ENCODE results near the gene APOO. TPM values are rescaled to one million over a fixed set of nuclear protein-coding genes. Genes with fewer than 3 reads are reported as not detected.
A peak's percentile ranks its signal among the peaks of the same experiment; 100 is the strongest.

APOO gene
- polyA plus RNA-seq, 1 donor from 2014 or later: 42.5 TPM

- no peak overlapping the region for H3K27ac ChIP-seq (ENCODE audit: low read length)
- no peaks in the 10 kb centered on the region for H3K79me2 ChIP-seq (replicated peaks; ENCODE audit: insufficient read depth, low read length)
- no peaks in the 10 kb centered on the region for H3K9me3 ChIP-seq (ENCODE audit: low read length)
- H2AFZ ChIP-seq (ENCODE audit: low read depth, low read length): no peak overlapping the region
- TF ChIP-seq MXI1 (conservative IDR thresholded peaks at IDR 0.05; ENCODE audit: poor library complexity, severe bottlenecking): no peak
- no peak for TF ChIP-seq CTCF (IDR thresholded peaks at IDR 0.05; ENCODE audit: poor library complexity, severe bottlenecking)
- TF ChIP-seq REST (IDR thresholded peaks at IDR 0.05; ENCODE audit: borderline replicate concordance): no peak
- TF ChIP-seq TAF1 (IDR thresholded peaks at IDR 0.05; ENCODE audit: low read depth): no peak
- TF ChIP-seq POLR2AphosphoS5 (IDR thresholded peaks at IDR 0.05): no peak
- H4K20me1 ChIP-seq (ENCODE audit: insufficient read depth): no peaks in the 10 kb centered on the region
- no peaks in the 10 kb centered on the region for H3K27me3 ChIP-seq (ENCODE audit: insufficient read depth, low read depth, low read length)
- H3F3A ChIP-seq (ENCODE audit: insufficient read depth, low read length, poor library complexity, severe bottlenecking): no peaks in the 10 kb centered on the region
- H3K4me3 ChIP-seq (ENCODE audit: low read length): no peak overlapping the region
- no peak overlapping the region for H3K9ac ChIP-seq (ENCODE audit: low read length)
- H3K4me2 ChIP-seq (ENCODE audit: low read length): no peak overlapping the region
- H3K9me2 ChIP-seq (ENCODE audit: insufficient read depth, low read length): no peaks in the 10 kb centered on the region
- no peaks in the 10 kb centered on the region for H3K36me3 ChIP-seq (ENCODE audit: insufficient read depth, low read length)
Observed at GRCh38 chrX:23911126-23911835, 3.5 kb upstream of the APOO start.

- Histone ChIP-seq H3K9me2 (ENCODE audit: insufficient read depth, low read length) (no peaks in the 10 kb centered on the region), H3K4me3 (ENCODE audit: low read length) (peak overlapping the region; percentile 77), H3K36me3 (ENCODE audit: insufficient read depth, low read length) (no peaks in the 10 kb centered on the region), H2AFZ (ENCODE audit: low read depth, low read length) (no peak overlapping the region), H3K9me3 (ENCODE audit: low read length) (no peaks in the 10 kb centered on the region), H4K20me1 (ENCODE audit: insufficient read depth) (no peaks in the 10 kb centered on the region), H3K79me2 (replicated peaks; ENCODE audit: insufficient read depth, low read length) (no peaks in the 10 kb centered on the region), H3K4me2 (ENCODE audit: low read length) (no peak overlapping the region), H3K27ac (ENCODE audit: low read length) (peak overlapping the region; percentile 75), H3F3A (ENCODE audit: insufficient read depth, low read length, poor library complexity, severe bottlenecking) (no peaks in the 10 kb centered on the region), H3K9ac (ENCODE audit: low read length) (peak overlapping the region; percentile 51), H3K27me3 (ENCODE audit: insufficient read depth, low read depth, low read length) (no peaks in the 10 kb centered on the region)
- TF ChIP-seq CTCF (IDR thresholded peaks at IDR 0.05; ENCODE audit: poor library complexity, severe bottlenecking) (no peak), MXI1 (conservative IDR thresholded peaks at IDR 0.05; ENCODE audit: poor library complexity, severe bottlenecking) (no peak), EP300 (conservative IDR thresholded peaks at IDR 0.05; ENCODE audit: poor library complexity, severe bottlenecking) (no peak), TAF1 (IDR thresholded peaks at IDR 0.05; ENCODE audit: low read depth) (no peak), RAD21 (conservative IDR thresholded peaks at IDR 0.05) (no peak), REST (IDR thresholded peaks at IDR 0.05; ENCODE audit: borderline replicate concordance) (no peak), SMC3 (conservative IDR thresholded peaks at IDR 0.05; ENCODE audit: poor library complexity) (no peak), POLR2AphosphoS5 (IDR thresholded peaks at IDR 0.05) (no peak), EZH2 (IDR thresholded peaks at IDR 0.05; ENCODE audit: borderline replicate concordance, insufficient read depth, low read length, poor library complexity, severe bottlenecking) (no peak)
Observed at GRCh38 chrX:23908219-23909004, 674 bp upstream of the APOO start.

Data from neural cell (in vitro differentiated cells).